Ovary (tissue), 3 donors: ENCODE results near the gene HPS3.

Experiments used
- EP300 ChIP-seq: sonication (generic); formaldehyde crosslinking; IDR thresholded peaks from one replicate; pipeline ENCODE4 v1.6.1; 2017; ENCODE audit warnings: antibody characterized with exemption
- POLR2A ChIP-seq: fragments of 450-650 bp; IDR thresholded peaks from one replicate; pipeline ENCODE4 v1.6.1; 2017; ENCODE audit warnings: antibody characterized with exemption, mild to moderate bottlenecking, moderate library complexity
- TF ChIP-seq, protein P1 (sequence below), 3 donors: fragments of 450-650 bp in 2 of 3; fragments of 200-600 bp in 1 of 3; IDR thresholded peaks; one replicate each; pipeline versions ENCODE4 v1.5.1 to v1.8.0; 2016 to 2022; ENCODE audit warnings: antibody characterized with exemption in 3 of 3, mild to moderate bottlenecking in 1 of 3
- donor health status: DM: no; HTN: no; CAD: no.

DNA sequence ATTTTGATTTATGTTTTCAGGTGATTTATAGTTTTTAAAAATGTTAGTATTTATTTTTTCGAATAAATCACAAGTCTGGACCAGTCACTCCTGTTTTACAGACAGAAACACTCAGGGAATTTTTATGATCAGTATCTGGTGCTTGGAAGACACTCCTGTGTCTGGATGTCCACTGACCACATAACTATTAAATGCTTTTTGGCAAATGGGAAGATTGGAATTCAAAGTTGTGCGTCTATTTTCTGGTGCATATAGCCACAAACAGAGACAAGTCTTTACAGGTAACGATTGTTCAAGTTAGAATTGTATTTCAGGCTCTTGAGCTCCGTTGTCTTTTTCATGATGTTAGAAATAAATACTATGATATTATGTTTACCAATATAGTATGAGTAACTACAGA, 80.0 kb downstream of the HPS3 start:
- TF ChIP-seq EP300: no peak
- TF ChIP-seq, protein P1, sequence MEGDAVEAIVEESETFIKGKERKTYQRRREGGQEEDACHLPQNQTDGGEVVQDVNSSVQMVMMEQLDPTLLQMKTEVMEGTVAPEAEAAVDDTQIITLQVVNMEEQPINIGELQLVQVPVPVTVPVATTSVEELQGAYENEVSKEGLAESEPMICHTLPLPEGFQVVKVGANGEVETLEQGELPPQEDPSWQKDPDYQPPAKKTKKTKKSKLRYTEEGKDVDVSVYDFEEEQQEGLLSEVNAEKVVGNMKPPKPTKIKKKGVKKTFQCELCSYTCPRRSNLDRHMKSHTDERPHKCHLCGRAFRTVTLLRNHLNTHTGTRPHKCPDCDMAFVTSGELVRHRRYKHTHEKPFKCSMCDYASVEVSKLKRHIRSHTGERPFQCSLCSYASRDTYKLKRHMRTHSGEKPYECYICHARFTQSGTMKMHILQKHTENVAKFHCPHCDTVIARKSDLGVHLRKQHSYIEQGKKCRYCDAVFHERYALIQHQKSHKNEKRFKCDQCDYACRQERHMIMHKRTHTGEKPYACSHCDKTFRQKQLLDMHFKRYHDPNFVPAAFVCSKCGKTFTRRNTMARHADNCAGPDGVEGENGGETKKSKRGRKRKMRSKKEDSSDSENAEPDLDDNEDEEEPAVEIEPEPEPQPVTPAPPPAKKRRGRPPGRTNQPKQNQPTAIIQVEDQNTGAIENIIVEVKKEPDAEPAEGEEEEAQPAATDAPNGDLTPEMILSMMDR (IDR thresholded peaks at IDR 0.05): no peak
- TF ChIP-seq POLR2A: no peak
